SK-N-SH (cell line): ENCODE results near the gene JMJD8.

Experiments used
- ELF1 ChIP-seq: IDR thresholded peaks from 2 replicates; pipeline ENCODE4 v1.4.0; 2012
- EP300 ChIP-seq, 2 experiments: IDR thresholded peaks; 2 replicates each; pipeline versions ENCODE4 v1.4.0 to v1.6.1; 2012; ENCODE audit warnings: borderline replicate concordance in 1 of 2, low read depth in 1 of 2, low read length in 1 of 2
- FOXM1 ChIP-seq: IDR thresholded peaks from 2 replicates; pipeline ENCODE4 v1.4.0; 2012; ENCODE audit warnings: low read depth, mild to moderate bottlenecking
- GABPA ChIP-seq: IDR thresholded peaks from 2 replicates; pipeline ENCODE4 v1.4.0; 2012; ENCODE audit warnings: low read depth, mild to moderate bottlenecking
- JUND ChIP-seq: IDR thresholded peaks from 2 replicates; pipeline ENCODE4 v1.4.0; 2012
- POLR2AphosphoS5 ChIP-seq: IDR thresholded peaks from 2 replicates; pipeline ENCODE4 v1.6.1; 2012; ENCODE audit warnings: low read depth, low read length
- SMC3 ChIP-seq: IDR thresholded peaks from 2 replicates; pipeline ENCODE4 v1.6.1; 2012; ENCODE audit warnings: low read depth, low read length, improper control_type of control experiment
- TCF12 ChIP-seq: IDR thresholded peaks from 2 replicates; pipeline ENCODE4 v1.4.0; 2012
- TEAD4 ChIP-seq: IDR thresholded peaks from 2 replicates; pipeline ENCODE4 v1.4.0; 2012; ENCODE audit warnings: mild to moderate bottlenecking, borderline replicate concordance; ENCODE audit not compliant: insufficient read depth
- YY1 ChIP-seq: IDR thresholded peaks from 2 replicates; pipeline ENCODE4 v1.4.0; 2012; ENCODE audit warnings: low read depth, mild to moderate bottlenecking
- TF ChIP-seq, protein P1 (sequence below): fragments of 200-600 bp; sonication (generic); IDR thresholded peaks from 2 replicates; pipeline ENCODE4 v1.6.1; 2017; ENCODE audit warnings: antibody characterized with exemption, mild to moderate bottlenecking, moderate library complexity
- TF ChIP-seq, protein P2 (sequence below): IDR thresholded peaks from 2 replicates; pipeline ENCODE4 v1.4.0; 2012; ENCODE audit warnings: low read depth
- TF ChIP-seq, protein P3 (sequence below): IDR thresholded peaks from 2 replicates; pipeline ENCODE4 v1.6.1; 2012; ENCODE audit warnings: mild to moderate bottlenecking, low read depth, low read length, moderate library complexity
- TF ChIP-seq, protein P4 (sequence below): IDR thresholded peaks from 2 replicates; pipeline ENCODE4 v1.4.0; 2012; ENCODE audit warnings: low read depth, borderline replicate concordance

DNA sequence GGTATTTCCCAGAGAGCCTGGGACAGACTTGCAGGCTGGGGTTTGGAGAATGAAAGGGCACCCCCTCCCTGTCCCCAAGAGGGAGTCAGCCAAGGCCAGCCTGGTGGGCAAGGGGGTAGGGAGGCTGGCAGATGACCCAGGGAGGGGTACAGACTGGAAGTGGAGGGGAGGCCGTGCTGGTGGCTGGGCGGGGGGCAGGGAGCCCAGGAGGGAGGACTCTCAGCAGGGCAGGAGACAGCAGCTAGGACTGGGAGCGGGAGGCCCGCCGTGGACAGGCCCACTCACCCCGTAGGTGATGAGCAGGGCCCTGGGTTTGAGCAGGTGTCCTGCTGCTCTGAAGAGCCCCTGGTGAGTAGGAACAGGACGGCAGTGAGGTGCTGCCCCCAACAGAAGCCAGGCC, 49.1 kb downstream of the JMJD8 start:
- TF ChIP-seq, protein P1, sequence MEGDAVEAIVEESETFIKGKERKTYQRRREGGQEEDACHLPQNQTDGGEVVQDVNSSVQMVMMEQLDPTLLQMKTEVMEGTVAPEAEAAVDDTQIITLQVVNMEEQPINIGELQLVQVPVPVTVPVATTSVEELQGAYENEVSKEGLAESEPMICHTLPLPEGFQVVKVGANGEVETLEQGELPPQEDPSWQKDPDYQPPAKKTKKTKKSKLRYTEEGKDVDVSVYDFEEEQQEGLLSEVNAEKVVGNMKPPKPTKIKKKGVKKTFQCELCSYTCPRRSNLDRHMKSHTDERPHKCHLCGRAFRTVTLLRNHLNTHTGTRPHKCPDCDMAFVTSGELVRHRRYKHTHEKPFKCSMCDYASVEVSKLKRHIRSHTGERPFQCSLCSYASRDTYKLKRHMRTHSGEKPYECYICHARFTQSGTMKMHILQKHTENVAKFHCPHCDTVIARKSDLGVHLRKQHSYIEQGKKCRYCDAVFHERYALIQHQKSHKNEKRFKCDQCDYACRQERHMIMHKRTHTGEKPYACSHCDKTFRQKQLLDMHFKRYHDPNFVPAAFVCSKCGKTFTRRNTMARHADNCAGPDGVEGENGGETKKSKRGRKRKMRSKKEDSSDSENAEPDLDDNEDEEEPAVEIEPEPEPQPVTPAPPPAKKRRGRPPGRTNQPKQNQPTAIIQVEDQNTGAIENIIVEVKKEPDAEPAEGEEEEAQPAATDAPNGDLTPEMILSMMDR, result no peak
- TF ChIP-seq TCF12, result no peak
- no peak for TF ChIP-seq POLR2AphosphoS5
- TF ChIP-seq, protein P2, sequence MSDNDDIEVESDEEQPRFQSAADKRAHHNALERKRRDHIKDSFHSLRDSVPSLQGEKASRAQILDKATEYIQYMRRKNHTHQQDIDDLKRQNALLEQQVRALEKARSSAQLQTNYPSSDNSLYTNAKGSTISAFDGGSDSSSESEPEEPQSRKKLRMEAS, result no peak
- TF ChIP-seq YY1, result no peak
- no peak for TF ChIP-seq FOXM1
- TF ChIP-seq, protein P3, sequence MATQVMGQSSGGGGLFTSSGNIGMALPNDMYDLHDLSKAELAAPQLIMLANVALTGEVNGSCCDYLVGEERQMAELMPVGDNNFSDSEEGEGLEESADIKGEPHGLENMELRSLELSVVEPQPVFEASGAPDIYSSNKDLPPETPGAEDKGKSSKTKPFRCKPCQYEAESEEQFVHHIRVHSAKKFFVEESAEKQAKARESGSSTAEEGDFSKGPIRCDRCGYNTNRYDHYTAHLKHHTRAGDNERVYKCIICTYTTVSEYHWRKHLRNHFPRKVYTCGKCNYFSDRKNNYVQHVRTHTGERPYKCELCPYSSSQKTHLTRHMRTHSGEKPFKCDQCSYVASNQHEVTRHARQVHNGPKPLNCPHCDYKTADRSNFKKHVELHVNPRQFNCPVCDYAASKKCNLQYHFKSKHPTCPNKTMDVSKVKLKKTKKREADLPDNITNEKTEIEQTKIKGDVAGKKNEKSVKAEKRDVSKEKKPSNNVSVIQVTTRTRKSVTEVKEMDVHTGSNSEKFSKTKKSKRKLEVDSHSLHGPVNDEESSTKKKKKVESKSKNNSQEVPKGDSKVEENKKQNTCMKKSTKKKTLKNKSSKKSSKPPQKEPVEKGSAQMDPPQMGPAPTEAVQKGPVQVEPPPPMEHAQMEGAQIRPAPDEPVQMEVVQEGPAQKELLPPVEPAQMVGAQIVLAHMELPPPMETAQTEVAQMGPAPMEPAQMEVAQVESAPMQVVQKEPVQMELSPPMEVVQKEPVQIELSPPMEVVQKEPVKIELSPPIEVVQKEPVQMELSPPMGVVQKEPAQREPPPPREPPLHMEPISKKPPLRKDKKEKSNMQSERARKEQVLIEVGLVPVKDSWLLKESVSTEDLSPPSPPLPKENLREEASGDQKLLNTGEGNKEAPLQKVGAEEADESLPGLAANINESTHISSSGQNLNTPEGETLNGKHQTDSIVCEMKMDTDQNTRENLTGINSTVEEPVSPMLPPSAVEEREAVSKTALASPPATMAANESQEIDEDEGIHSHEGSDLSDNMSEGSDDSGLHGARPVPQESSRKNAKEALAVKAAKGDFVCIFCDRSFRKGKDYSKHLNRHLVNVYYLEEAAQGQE, result no peak
- TF ChIP-seq JUND, result no peak
- TF ChIP-seq, protein P4, sequence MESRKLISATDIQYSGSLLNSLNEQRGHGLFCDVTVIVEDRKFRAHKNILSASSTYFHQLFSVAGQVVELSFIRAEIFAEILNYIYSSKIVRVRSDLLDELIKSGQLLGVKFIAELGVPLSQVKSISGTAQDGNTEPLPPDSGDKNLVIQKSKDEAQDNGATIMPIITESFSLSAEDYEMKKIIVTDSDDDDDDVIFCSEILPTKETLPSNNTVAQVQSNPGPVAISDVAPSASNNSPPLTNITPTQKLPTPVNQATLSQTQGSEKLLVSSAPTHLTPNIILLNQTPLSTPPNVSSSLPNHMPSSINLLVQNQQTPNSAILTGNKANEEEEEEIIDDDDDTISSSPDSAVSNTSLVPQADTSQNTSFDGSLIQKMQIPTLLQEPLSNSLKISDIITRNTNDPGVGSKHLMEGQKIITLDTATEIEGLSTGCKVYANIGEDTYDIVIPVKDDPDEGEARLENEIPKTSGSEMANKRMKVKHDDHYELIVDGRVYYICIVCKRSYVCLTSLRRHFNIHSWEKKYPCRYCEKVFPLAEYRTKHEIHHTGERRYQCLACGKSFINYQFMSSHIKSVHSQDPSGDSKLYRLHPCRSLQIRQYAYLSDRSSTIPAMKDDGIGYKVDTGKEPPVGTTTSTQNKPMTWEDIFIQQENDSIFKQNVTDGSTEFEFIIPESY, result no peak
- TF ChIP-seq GABPA, result no peak
- no peak for TF ChIP-seq ELF1
- no peak for TF ChIP-seq EP300 (IDR thresholded peaks at IDR 0.05; ENCODE audit: borderline replicate concordance in 1 of 2, low read depth in 1 of 2, low read length in 1 of 2)
- TF ChIP-seq TEAD4, result no peak
- no peak for TF ChIP-seq SMC3
